CD1c-positive myeloid dendritic cell (primary cell): ENCODE results near the gene DFFB.

Experiments used
- DNase-seq: peaks from one replicate; pipeline ENCODE4 v3.0.0-alpha.2; 2016; ENCODE audit errors: extremely low spot score

The DFFB gene

GRCh38 chr1:3925762-3926161 is 68.5 kb downstream of the DFFB start:
- no peak for DNase-seq

DNA sequence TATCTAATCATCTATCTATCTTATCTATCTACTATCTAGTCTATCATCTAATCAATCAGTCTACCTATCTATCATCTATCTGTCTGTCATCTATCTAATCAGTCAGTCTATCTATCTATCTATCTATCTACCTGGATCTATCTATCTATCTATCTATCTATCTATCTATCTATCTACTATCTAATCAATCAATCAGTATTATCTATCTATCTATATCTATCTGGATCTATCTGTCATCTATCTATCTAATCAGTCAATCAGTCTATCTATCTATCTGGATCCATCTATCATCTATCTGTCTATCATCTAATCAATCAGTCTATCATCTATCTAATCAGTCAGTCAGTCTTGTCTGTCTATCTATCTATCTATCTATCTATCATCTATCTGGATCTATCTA is 69.7 kb downstream of the DFFB start:
- DNase-seq, result no peak

- DNase-seq, result no peak
Measured at GRCh38 chr1:3928586-3928985, 71.3 kb downstream of the DFFB start.

DNA sequence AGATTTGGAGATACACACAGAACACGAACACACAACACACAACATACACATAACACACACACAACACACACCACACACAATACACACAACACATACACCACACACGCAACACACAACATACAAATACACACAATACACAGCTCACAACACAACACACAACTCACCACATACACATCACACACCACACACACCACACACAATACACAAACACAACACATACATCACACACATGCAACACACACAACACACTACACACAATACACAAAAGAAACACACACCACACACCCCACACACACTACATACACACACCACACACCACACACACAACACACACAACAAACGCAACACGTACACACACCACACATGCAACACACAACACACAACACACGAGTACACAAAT is 71.8 kb downstream of the DFFB start:
- DNase-seq, result no peak

DNA sequence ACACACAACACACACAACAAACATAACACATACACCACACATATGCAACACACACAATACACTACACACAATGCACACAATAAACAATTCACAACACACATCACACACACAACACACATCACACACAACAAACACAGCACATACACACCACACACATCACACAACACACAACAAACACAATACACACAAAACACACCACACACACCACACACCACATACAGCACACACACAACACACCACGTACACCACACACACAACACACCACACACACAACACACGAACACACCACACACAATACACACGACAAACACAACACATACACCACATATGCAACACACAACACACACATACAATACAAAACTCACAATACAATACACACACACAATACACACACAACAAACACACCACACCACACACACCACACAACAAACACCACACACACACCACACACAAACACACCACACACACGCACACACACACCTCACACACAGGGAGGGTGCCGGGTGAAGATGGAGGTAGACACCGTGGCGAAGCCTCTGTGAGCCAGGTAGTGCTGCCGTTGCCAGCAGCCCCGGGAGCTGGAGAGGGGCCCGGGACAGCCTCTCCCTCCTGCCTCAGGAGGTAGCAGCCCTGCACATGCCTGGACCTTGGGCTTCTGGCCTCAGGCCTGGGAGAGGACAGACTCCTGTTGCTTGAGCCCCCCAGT is 73.2 kb downstream of the DFFB start:
- no peak for DNase-seq

- no peak for DNase-seq
Measured at GRCh38 chr1:3931007-3931912, 74.0 kb downstream of the DFFB start.

DNA sequence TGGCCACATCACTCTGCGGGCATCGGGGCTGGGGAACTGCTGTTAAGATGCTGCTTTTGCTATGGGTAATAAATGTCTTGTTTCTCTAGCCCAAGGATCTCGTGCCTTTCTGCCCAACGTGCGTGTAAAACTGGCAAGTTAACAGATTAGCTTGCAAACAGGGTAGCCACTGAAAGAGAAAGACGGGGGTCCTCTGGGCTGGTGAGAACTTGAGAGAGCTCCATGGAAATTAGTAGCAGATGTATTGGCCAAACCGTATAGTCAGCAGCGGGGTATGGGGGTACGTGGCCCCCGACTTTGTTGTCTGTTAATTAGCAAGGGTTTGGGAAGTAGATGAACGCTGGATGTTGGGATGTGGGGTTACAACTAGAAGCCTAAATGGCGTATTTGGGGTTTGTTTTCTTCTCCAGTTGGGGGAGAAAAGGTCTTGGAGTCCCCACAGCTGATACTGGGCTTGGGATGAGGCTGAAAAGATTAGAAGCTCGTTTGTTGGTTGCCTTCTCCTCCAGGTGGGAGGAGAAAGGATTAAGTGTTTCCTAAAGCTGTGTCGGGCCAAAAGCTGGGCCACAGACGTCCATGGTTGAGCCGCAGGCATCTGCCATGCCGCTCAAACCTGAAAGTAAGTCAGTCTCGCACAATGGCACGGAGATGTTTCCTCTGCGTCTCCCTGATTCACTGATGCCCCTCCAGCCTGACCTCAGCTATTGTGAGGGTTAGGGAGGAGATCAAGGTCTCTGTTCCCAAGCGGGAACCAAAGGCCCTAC is 75.1 kb downstream of the DFFB start:
- DNase-seq, result no peak
